ENCODE data around the gene RPGR. TPM values are rescaled to one million over a fixed set of nuclear protein-coding genes. Genes with fewer than 3 reads are reported as not detected.
A peak's percentile ranks its signal among the peaks of the same experiment; 100 is the strongest.

Gene RPGR
- total RNA-seq, 1 donor from 2014 or later, result 16.6 TPM

- peak; percentile 65 for DNase-seq (ENCODE audit: low spot score)
- intact Hi-C loops (cut with DNase I), result no loop called here
- peak; percentile 87 for ATAC-seq
These were observed 106.6 kb downstream of the RPGR start, which contains the start of gene SRPX for GRCh38 chrX:38220415-38221390. TSS of gene SRPX (minus strand) at chrX:38220871. CDS start at chrX:38220792, 79 bp downstream.

DNA sequence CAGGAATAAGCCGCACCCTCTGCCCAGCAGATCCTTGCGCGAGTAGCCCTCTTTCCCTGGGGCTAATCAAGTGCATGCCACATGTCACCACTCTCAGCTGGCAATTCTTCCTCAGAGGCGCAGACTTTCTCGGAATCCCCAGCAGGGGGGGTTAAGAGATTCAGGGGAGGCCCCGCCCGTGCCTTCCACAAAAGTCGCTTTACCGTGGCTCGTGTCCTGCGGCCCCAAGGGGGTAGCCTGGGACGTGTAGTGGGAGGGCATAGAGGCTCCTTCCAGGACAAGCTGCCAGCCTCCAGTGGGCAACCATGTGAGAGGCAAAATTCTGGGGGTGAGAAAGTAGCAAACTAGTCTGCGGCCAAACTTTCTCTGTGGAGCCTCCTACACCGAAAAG, 107.3 kb downstream of the RPGR start:
- DNase-seq (ENCODE audit: low spot score), result peak; percentile 61
- intact Hi-C loops (cut with DNase I), result no loop called here

More for the DNA sequence above, 107.3 kb downstream of the RPGR start:
- peak; percentile 34 for ATAC-seq

Other genes with a start within 250 kb of the RPGR start
- gene SRPX, start 106.6 kb downstream of the RPGR start, total RNA-seq, result 33.4 TPM
- gene OTC, start 25.1 kb upstream of the RPGR start, total RNA-seq, result 0.36 TPM
- gene TSPAN7, start 234.0 kb upstream of the RPGR start, total RNA-seq, result 46.2 TPM